ENCODE data around the gene PABPN1L.
A peak's percentile ranks its signal among the peaks of the same experiment; 100 is the strongest.
"Not testable (repeated sequence)": the region's sequence is repeated elsewhere in the genome, so short reads cannot be mapped to it uniquely, and the experiment has no call there.

Gene PABPN1L

GRCh38 chr16:88825146-88825545 lies 41.3 kb downstream of the PABPN1L start:
- no peak for DNase-seq

GRCh38 chr16:88824256-88825077 lies 42.0 kb downstream of the PABPN1L start:
- DNase-seq: no peak

DNA sequence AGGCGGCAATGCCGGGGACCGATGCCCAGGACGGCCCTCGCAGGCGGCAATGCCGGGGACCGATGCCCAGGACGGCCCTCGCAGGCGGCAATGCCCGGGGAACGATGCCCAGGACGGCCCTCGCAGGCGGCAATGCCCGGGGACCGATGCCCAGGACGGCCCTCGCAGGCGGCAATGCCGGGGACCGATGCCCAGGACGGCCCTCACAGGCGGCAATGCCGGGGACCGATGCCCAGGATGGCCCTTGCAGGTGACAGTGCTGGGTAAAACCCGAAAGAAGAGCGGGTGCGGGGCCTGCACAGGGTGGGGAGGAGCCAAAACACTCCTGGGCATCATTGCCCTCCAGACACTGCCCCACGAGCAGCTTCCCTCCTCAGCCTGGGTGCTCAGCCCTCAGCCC lies 42.8 kb downstream of the PABPN1L start:
- not testable (repeated sequence) for DNase-seq

DNA sequence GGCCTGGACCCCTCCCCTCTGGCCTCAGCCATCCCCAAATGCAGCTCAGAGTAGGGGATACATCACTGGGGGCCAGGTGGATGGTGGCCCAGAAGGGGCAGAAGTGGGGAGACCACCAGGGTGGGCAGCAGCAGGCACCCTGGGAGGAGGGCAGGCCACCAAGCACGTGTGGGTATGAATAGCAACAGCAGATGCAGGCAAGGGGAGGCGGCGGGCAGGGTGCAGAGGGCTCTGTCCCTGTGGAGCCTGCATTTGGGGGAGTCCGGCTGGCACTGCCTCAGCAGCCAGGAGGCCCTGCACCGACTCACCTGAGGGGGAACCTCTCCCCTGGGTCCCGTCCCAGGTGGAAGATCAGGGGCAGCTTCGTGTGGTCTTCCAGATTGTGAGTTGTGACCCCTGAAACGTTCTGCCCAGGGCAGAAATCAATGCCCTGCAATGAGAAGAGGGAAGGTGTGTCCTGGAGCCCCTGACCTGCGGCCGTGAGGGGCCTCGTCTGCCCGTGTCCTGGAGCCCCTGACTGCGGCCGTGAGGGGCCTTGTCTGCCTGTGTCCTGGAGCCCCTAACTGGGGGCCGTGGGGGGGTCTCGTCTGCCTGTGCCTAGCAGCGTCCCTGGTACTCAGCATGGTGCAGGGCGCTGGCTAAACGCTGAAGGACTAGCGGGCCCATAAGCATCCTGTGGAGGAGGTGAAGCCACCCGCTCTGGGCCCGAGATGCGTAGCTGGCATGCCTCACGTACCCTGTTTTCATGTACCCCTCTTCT lies 44.0 kb downstream of the PABPN1L start:
- DNase-seq: no peak

- DNase-seq: no peak
Measured at GRCh38 chr16:88821168-88821850, 45.2 kb downstream of the PABPN1L start.

GRCh38 chr16:88820385-88821025 lies 46.0 kb downstream of the PABPN1L start:
- DNase-seq: no peak

DNA sequence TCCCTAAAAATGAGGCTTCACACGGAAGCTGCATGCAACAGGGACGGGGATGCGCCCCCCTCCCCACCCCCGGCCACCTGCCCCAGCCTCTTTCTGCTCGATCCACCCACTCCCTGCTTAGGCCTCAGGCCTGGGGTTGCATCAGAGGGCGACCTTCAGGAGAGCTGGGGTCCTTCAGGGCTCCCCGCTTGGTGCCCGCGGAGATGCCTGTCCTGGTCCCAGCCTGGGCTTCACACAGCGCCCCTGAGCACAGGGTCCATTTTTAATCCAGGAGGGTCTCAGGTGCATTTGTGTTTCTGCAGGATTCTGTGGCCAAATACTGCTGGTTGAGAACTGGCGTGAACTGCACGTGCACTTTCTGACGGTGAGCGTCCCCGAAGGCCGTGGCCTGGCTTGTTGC lies 47.3 kb downstream of the PABPN1L start:
- DNase-seq: no peak

GRCh38 chr16:88818575-88818874 lies 47.9 kb downstream of the PABPN1L start:
- DNase-seq: no peak

DNA sequence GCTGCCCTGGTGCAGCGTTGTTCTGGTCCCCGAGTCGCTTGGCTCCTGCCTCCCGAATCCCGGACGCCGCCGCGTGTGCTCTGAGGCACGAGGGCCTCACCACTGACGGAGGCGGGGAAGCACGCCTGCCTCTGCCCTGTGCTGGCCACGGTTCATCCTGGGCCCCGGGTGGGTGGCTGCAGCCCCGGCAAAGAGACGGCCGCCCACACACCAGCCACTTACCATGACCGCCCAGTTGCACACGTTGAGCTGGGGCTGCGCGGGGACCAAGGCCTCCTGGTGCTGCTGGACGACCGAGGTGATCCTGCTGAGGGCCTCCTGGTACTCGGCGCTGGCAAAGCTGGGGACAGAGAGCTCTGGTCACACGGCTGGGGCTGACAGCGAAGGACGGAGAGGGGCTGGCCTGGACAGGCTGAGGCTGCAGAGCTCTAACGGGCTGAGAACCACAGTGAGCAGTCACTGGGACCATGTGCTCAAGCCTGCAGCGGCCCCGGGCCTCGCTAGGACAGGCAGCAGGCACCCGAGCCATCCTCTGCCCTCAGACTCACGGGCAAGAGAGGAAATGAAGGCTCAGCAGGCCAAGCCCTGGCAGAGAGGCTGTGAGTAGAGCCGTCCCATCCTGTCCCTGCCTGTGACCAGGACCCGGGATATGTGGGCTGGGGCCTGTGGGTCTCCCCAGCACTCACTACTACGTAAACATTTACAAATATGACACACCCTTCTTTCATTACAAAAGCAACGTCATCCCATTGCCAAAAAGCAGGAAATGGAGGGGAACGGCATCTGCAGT lies 48.5 kb downstream of the PABPN1L start:
- no peak for DNase-seq

DNA sequence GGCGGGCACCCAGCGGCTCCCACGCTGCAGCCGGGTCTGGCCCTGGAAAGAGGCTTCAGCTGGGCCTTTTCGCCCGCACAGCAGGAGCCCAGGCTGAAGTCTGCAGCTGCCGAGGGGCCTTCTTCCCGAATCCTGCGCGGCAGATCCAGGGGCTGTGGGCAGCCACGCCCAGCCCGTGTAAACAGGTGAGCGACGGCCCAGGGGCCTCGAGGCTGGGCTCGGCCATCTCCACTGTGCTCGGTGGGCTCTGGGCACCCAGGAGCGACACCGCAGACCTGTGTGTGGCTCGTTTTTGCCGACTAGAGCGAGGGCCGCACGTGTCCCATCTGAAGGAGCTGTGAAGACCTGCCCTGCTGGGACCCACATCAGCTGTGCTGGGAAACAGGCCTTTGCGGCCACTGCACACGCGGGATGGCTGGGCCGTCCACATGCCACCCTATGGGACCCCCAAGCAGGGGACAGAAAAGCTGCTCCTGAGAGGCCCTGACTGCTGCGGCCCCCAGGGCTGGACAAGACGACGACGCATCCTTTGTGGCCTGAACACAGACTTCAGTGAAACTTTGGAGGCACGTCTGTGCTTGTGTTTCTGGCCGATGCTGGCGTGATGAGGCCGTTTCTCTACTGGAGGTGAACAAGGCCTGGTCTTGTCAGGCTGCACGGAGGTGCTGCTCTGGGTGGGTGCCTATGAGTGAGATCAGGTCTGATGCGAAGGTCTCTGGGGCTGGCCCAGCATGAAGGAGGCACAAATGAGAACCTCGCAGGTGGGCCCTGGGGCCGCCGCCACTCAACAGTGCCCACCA lies 49.5 kb downstream of the PABPN1L start:
- DNase-seq: no peak

- DNase-seq: peak; percentile 7
Measured at GRCh38 chr16:88815901-88816589, 50.4 kb downstream of the PABPN1L start.

GRCh38 chr16:88815227-88815626 lies 51.2 kb downstream of the PABPN1L start:
- DNase-seq: no peak

GRCh38 chr16:88814144-88814502 lies 52.3 kb downstream of the PABPN1L start:
- DNase-seq: no peak
